Type B pancreatic cell (in vitro differentiated cells): ENCODE measurements around the gene COPS9. TPM values are rescaled to one million over a fixed set of nuclear protein-coding genes. Genes with fewer than 3 reads are reported as not detected.

Experiments used
- DNase-seq: peaks from one replicate; pipeline ENCODE4 v3.0.0; 2021; ENCODE audit warnings: mixed read lengths; ENCODE audit not compliant: unreplicated experiment; ENCODE audit errors: extremely low spot score
- H3K27ac Mint-ChIP-seq: 2 replicates; pipeline ENCODE4 v1.8.0; 2021; ENCODE audit warnings: mild to moderate bottlenecking, mixed read lengths
- H3K27me3 Mint-ChIP-seq: 2 replicates; pipeline ENCODE4 v1.8.0; 2021; ENCODE audit warnings: mixed read lengths
- H3K36me3 Mint-ChIP-seq: 2 replicates; pipeline ENCODE4 v1.8.0; 2021; ENCODE audit warnings: mixed read lengths
- H3K4me1 Mint-ChIP-seq: one replicate; pipeline ENCODE4 v1.8.0; 2021; ENCODE audit warnings: mixed read lengths; ENCODE audit not compliant: unreplicated experiment
- H3K4me3 Mint-ChIP-seq: 2 replicates; pipeline ENCODE4 v1.8.0; 2021; ENCODE audit warnings: mild to moderate bottlenecking, mixed read lengths
- H3K9me3 Mint-ChIP-seq: 2 replicates; pipeline ENCODE4 v1.8.0; 2021; ENCODE audit warnings: mixed read lengths
- CTCF ChIP-seq: fragments of 200-600 bp; sonication (generic); conservative IDR thresholded peaks from 2 replicates; pipeline ENCODE4 v1.5.0; 2021; ENCODE audit warnings: antibody characterized with exemption, mild to moderate bottlenecking
- total RNA-seq: library from RNA; stranded (reverse); gene quantifications from 2 replicates; pipeline ENCODE4 v1.2.1, GENCODE V29; 2021; ENCODE audit warnings: low replicate concordance

The COPS9 gene
- total RNA-seq, 1 donor from 2014 or later = 131 TPM

DNA sequence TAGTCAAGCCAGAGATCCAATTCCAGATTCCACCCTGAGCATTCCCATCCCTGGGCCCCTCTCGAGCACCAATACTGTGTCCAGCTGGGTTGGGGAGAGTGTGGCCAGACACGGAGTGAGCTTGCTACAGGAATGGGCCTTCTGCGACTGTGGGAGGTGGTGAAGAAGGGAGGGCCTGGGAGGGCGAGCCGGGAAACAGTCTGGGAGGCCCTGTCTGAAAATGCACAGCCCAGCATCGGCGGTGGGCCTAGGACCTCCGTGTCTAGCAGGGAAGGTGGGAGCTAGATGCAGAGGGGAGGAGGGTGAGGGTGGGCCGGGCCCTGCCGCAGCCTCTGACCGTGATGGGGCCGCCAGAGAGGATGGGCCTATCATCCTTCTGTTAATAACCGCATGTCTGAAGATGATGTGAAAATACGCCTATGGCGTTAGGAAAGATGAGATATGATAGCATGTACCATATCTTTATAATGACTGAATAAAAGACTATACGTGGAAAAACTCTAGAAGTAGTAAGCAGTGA lies 6.2 kb upstream of the COPS9 start:
- Mint-ChIP-seq H3K9me3 (no peaks in the 10 kb centered on the region), H3K4me3 (no peak overlapping the region), H3K27me3 (peaks cover 26% of the 10 kb centered on the region), H3K36me3 (no peaks in the 10 kb centered on the region), H3K4me1 (no peaks in the 10 kb centered on the region), H3K27ac (no peak overlapping the region)
- no peak for TF ChIP-seq CTCF
- DNase-seq = no peak

GRCh38 chr2:240141736-240142135 lies 5.6 kb upstream of the COPS9 start:
- Mint-ChIP-seq H3K27me3 (peaks cover 25% of the 10 kb centered on the region), H3K36me3 (no peaks in the 10 kb centered on the region), H3K4me1 (no peaks in the 10 kb centered on the region), H3K4me3 (no peak overlapping the region), H3K27ac (no peak overlapping the region), H3K9me3 (no peaks in the 10 kb centered on the region)
- no peak for DNase-seq
- TF ChIP-seq CTCF = no peak

GRCh38 chr2:240140920-240141319 lies 4.8 kb upstream of the COPS9 start:
- no peaks in the 10 kb centered on the region for H3K9me3 Mint-ChIP-seq
- H3K27me3 Mint-ChIP-seq = peaks cover 25% of the 10 kb centered on the region
- H3K36me3 Mint-ChIP-seq = no peaks in the 10 kb centered on the region
- DNase-seq = no peak
- no peak overlapping the region for H3K4me3 Mint-ChIP-seq
- H3K4me1 Mint-ChIP-seq = no peaks in the 10 kb centered on the region
- TF ChIP-seq CTCF = no peak
- H3K27ac Mint-ChIP-seq = no peak overlapping the region

DNA sequence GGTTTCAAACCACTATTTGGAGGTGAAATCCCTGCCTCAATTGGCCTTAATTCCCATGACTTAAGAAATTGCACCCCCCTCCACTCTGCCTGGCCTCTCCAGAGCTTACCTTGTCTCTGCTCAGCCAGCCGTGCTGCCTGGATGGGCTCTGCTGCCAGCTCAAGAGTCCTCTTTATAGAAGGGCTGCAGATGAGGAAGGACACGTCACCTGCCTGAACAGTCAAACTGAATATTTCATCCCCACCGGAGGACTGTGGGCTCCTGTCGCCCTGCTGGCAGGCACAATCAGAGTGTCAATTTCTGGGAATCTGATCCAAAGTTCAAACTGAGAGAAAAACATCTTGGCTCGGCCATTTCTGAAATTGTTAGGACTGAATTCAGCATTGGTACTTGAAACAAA lies 4.4 kb upstream of the COPS9 start, which contains the start of gene OTOS:
TSS of gene OTOS (minus strand) at position 148 of the 400 bp plus-strand sequence. CDS start 332 bp downstream, outside the sequence.
- Mint-ChIP-seq H3K4me1 (peaks cover under 1% of the 10 kb centered on the region), H3K27me3 (peaks cover 25% of the 10 kb centered on the region), H3K27ac (no peak within 1 kb of the TSS), H3K9me3 (no peaks in the 10 kb centered on the region), H3K4me3 (no peak within 1 kb of the TSS), H3K36me3 (no peaks in the 10 kb centered on the region)
- TF ChIP-seq CTCF = no peak
- DNase-seq = no peak

DNA sequence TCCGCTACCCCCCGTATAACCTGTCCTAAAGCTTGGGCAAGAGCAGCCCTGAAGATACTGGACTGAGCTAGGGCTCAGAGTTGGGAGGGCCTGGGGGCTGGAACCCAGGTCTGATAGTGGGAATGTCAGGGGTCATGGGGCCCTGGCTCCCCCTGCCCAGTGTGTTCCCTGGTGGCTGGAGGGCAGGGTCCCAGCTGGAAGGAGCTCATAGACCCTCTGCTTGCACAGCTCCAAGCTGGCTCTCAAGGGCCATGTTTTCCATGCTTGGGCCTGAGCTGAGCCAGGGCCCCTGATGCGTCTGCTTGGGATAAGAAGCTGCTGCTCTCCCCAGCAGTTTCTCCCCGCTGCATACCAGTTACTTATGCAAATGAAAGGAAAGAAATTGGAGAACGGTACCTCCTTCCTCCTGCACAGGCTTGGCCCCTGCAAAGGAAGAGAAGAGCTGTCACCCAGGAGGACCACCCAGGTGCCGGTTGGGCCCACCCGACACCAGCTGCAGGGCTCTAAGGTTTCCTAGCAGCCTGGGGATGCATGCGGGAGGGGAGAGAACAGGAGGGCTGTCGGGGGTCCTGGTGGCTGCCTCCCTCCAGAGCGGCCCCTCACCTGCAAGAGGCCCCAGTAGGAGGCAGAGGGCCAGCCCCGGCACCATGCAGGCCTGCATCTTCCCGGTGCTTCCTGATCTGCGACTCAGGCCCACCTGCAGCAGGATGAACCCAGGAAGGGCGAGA lies 3.7 kb upstream of the COPS9 start:
- TF ChIP-seq CTCF = no peak
- DNase-seq = peak; percentile 25
- no peak overlapping the region for H3K4me3 Mint-ChIP-seq
- H3K27ac Mint-ChIP-seq = no peak overlapping the region
- no peaks in the 10 kb centered on the region for H3K9me3 Mint-ChIP-seq
- peaks cover 25% of the 10 kb centered on the region for H3K27me3 Mint-ChIP-seq
- H3K36me3 Mint-ChIP-seq = peaks cover 3% of the 10 kb centered on the region
- peaks cover 8% of the 10 kb centered on the region for H3K4me1 Mint-ChIP-seq
